HFF-Myc (cell line): ENCODE data around the gene CLEC12A.

Experiments used
- DNase-seq: peaks from one replicate; pipeline ENCODE4 v3.0.0-alpha.2; 2011; ENCODE audit warnings: low read depth; ENCODE audit errors: extremely low read depth
- H3K4me3 ChIP-seq: replicated peaks from 2 replicates; pipeline ENCODE4 v1.5.1; 2011; ENCODE audit warnings: low read depth, mild to moderate bottlenecking, control low read depth, low read length
- CTCF ChIP-seq: IDR thresholded peaks from 2 replicates; pipeline ENCODE4 v1.5.1; 2012; ENCODE audit warnings: mild to moderate bottlenecking, low read depth, low read length, control low read depth; ENCODE audit errors: missing control alignments

CLEC12A gene

GRCh38 chr12:9991876-9992275 is 20.7 kb downstream of the CLEC12A start:
- no peak for DNase-seq
- no peak for TF ChIP-seq CTCF
- no peak overlapping the region for H3K4me3 ChIP-seq

- no peak for DNase-seq
- H3K4me3 ChIP-seq, result no peak overlapping the region
- TF ChIP-seq CTCF, result no peak
Measured at GRCh38 chr12:9992296-9992695, 21.1 kb downstream of the CLEC12A start.

GRCh38 chr12:9999016-9999415 is 27.8 kb downstream of the CLEC12A start, which contains the start of gene CLEC1B:
Gene CLEC1B, minus strand, starts transcription at chr12:9999121. Its CDS starts 21 bp downstream, at chr12:9999100.
- no peak for TF ChIP-seq CTCF
- no peak within 1 kb of the TSS for H3K4me3 ChIP-seq
- DNase-seq, result no peak

- no peak for DNase-seq
- no peak overlapping the region for H3K4me3 ChIP-seq
- TF ChIP-seq CTCF, result no peak
Measured at GRCh38 chr12:10001171-10001776, 30.1 kb downstream of the CLEC12A start.

GRCh38 chr12:10012630-10013330 is 41.6 kb downstream of the CLEC12A start:
- TF ChIP-seq CTCF, result no peak
- no peak for DNase-seq
- no peak overlapping the region for H3K4me3 ChIP-seq

GRCh38 chr12:10015450-10015849 is 44.2 kb downstream of the CLEC12A start:
- H3K4me3 ChIP-seq, result no peak overlapping the region
- no peak for TF ChIP-seq CTCF
- no peak for DNase-seq

GRCh38 chr12:10016881-10017280 is 45.7 kb downstream of the CLEC12A start:
- no peak for TF ChIP-seq CTCF
- DNase-seq, result no peak
- H3K4me3 ChIP-seq, result no peak overlapping the region
